Fibroblast of skin of right biceps (primary cell): Measurements from ENCODE around the gene DLG3.
A peak's percentile ranks its signal among the peaks of the same experiment; 100 is the strongest.
"Not testable (repeated sequence)": the region's sequence is repeated elsewhere in the genome, so short reads cannot be mapped to it uniquely, and the experiment has no call there.

Source experiments
- DNase-seq: peaks from one replicate; pipeline ENCODE4 v3.0.0-alpha.2; 2013

Gene DLG3

DNA sequence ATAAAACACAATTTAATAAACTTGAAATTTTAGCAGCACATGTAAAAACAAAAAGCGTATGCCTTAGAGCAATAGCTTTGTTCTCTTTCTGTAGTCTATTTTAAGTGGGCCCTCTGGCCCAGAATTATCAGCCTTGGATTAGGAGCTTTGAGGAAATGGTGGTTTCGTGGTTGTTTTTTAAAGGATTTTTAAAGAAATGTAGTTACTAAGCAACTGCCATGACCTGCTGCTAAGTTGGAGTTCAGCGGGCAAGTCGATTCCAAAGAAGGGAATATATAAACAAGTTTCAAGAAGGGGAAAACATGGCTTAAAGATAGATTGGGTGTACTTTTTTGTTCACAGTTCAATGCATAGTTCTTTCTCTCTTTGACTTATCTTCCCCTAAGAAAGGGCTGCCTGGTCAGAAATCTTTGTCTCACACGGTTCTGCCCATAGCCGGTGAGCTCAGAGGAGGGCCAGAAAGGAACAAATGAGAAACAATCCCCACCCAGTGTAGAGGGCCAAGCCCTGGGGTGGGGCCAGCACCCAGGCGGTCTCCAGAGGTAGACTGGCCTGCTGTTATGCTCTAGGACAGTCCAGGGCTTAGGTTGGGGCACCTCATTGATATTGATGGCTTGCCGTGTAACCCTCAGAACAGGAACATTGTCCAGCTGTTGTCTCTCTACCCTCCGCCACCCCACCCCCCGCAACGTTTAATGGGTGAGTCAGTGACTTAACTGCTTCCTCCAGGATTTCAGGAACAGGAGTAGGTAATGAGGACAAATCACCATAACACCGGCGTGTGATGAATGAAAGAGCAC, 32.5 kb downstream of the DLG3 start:
- peak; percentile 68 for DNase-seq

GRCh38 chrX:70477734-70478075, 33.1 kb downstream of the DLG3 start:
- DNase-seq: no peak

DNA sequence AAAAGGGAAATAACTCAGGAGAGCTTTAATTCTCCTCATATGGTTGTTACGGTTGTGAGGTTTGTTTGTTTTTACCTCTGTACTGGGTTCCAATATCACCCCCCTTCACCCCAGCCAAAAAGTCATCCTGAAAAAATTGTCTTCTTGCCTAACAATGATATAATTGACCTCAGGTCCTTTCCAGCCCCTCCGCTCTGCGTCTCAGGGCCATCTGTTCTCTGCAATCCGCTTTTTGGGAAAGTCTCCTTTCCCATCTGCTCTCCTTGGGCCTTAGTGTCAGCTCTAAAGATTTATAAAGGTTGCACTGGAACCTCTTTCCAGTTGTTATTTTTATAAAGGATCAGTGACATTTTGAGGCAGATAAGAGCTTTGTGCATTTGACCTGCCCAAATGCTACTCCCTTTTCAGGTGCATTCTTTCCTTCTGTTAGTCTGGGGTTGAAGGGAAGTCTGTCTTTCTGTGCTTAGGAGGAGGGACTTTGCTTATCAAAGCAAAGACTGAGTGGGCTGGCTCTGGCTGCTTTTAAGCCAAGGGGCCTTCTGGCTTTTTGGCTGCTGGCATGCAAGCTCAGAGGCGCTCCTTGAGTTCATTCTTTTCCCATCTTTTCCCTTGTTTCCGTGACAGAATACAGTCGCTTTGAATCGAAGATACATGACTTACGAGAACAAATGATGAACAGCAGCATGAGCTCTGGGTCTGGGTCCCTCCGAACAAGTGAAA, 34.1 kb downstream of the DLG3 start:
- DNase-seq: no peak

GRCh38 chrX:70479247-70479921, 34.7 kb downstream of the DLG3 start:
- peak; percentile 77 for DNase-seq

DNA sequence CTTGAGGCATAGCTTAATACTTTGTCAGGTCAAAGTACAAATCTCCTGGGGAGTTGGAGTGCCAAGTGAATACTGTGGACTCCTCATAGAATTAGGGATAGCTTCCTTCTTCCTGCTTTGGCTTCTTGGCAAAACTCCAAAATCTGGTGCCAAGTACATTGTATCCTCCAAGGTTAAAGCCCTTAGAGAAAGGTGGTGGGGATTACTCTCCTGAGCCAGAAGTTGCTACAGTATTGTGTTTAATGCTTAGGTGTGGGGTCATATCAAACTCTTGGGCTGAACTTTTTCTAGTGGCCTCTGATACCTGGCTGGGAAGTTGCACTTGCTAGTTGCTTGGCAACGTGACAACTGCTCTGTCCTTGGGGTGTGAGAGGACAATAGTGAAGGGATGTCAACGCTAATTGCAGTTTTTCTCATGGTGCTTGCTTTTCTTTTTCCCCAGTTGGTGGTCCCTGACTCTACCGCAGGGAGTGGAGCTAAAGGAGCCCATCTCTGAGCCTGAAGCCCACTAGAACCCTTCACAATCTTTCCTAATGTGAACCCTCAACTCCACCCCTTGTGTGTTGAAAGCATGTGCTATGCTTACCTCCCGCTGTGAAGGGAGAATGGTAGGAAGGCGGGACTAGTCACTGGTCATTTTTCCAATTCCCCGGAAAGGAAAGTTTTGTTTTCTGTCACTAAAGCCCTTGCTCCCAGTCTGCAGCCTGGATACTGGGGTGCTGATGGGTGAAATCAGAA, 35.5 kb downstream of the DLG3 start:
- DNase-seq: no peak

GRCh38 chrX:70480660-70481018, 36.0 kb downstream of the DLG3 start:
- DNase-seq: no peak

DNA sequence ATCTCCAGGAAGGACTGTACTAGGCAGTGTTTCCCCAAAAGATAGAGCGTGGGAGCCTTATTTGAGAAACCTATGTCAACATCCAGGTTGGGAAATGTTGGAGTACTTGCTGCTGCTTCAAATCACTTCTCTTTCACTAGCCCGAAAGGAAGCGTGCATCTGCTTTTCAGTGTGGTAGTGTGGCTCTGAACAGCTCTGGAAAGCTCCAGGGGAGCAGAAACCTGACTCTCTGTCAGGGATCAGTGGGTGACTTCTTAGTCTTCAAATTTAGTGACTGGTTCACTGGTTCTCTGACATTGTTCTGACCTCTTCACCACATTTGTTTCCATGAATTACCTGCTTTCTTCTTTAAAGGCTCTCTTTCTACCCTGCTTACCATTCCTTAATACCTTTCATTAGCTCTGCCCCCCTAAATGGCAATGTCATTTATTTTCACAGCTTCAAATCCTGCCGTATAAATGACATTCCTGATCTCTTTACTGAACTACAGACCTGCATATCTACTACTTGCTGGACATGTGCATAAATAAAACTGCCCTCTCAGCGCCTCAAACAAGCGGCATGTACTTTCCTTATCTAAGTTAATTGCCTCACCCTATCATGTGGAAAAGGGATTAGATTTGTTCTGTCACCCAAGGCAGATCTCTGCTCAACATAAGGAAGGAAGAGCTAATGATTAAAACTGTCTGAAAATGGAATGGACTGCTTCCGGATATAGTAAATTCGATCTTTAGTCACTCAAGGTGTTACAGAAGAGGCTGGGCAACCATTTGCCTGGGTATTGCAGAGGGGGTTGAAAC, 37.0 kb downstream of the DLG3 start:
- DNase-seq: no peak

GRCh38 chrX:70482300-70482699, 37.7 kb downstream of the DLG3 start:
- no peak for DNase-seq

GRCh38 chrX:70485466-70485865, 40.8 kb downstream of the DLG3 start:
- no peak for DNase-seq

DNA sequence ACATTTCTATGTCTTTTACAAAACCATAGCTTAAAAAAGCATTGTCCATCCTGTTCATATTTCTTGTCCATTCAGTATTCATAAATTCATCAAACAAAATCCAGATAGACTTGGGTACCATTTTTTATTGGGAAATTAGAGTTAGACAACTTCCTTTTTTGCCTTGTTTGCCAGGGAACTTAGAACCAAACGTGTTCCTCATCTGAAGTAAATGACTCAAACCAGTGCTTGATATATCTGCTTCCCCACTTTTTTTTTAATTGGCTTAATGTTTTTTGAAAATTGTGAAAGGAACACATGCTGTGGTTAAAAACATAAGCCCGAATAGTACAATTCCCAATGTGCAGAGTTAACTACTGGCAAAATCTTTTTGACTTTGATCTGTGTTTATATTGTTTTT, 44.2 kb downstream of the DLG3 start:
- DNase-seq: no peak

GRCh38 chrX:70494441-70494840, 49.8 kb downstream of the DLG3 start:
- peak; percentile 45 for DNase-seq

GRCh38 chrX:70496491-70496890, 51.9 kb downstream of the DLG3 start:
- DNase-seq: no peak

GRCh38 chrX:70497026-70497425, 52.4 kb downstream of the DLG3 start:
- DNase-seq: no peak

GRCh38 chrX:70498129-70498528, 53.5 kb downstream of the DLG3 start:
- DNase-seq: no peak

DNA sequence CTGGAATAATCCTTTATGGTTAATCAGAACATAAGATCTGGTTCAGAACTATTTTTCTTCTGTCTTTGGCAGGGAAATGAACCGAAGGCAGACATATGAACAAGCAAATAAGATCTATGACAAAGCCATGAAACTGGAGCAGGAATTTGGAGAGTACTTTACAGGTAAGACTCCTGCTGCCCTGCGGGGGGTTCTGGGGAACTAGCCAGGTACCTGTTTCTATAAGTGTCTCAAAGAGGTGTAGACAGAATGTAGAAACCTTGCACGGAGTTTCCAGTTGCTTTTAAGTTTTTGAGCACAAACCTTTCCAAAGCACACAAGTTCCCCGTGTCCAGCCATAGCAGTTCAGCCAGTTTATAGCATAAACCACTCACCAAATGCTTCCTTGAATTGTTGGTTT, 56.2 kb downstream of the DLG3 start:
- no peak for DNase-seq

GRCh38 chrX:70504772-70505450, 60.3 kb downstream of the DLG3 start:
- DNase-seq: no peak

- no peak for DNase-seq
Observed at GRCh38 chrX:70505451-70505841, 60.8 kb downstream of the DLG3 start.

DNA sequence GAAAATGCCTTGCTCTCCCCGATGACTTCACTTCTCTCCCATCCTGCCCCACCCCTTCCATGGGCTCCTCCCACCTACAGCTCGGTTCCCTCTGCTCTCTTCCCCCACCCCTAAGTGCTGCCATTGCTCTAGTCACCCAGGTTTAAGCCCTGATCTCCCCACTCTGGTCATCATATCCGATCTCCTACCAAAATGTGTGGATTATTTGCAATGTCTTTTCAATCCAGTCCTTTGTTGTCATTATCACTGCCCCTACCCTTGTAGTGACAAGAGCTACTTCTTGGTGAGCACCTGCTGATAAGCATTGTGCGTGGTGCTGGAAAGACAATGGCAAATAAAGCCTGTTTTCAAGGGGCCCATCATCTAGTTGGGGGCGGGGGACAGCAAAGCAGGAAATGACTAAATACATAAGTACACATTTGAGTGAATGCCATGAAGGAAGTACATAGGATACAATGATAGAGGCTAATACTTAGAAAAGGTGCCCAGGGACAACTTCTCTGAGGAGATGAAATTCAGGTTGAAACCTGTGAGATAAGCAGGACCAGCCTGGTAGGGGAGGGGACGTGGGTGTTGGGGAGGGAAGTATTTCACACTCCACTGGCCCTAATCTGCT, 63.8 kb downstream of the DLG3 start:
- peak; percentile 29 for DNase-seq

GRCh38 chrX:70509078-70509477, 64.4 kb downstream of the DLG3 start:
- DNase-seq: no peak

GRCh38 chrX:70515270-70515669, 70.6 kb downstream of the DLG3 start:
- DNase-seq: not testable (repeated sequence)

DNA sequence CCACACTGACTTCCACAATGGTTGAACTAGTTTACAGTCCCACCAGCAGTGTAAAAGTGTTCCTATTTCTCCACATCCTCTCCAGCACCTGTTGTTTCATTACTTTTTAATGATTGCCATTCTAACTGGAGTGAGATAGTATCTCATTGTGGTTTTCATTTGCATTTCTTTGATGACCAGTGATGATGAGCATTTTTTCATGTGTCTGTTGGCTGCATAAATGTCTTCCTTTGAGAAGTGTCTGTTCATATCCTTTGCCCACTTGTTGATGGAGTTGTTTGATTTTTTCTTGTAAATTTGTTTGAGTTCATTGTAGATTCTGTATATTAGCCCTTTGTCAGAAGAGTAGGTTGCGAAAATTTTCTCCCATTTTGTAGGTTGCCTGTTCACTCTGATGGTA, 71.1 kb downstream of the DLG3 start:
- DNase-seq: not testable (repeated sequence)
